ENCODE measurements around the gene TADA2A.

GRCh38 chr17:37462492-37462891 lies 55.8 kb downstream of the TADA2A start:
- no peak for TF ChIP-seq POLR2A (IDR thresholded peaks at IDR 0.05; ENCODE audit: borderline replicate concordance, extremely low read depth, insufficient read depth, insufficient read length)
- TF ChIP-seq ZBTB33 (IDR thresholded peaks at IDR 0.05; ENCODE audit: extremely low read depth, insufficient replicate concordance, low read length) = no peak
- no peak for TF ChIP-seq YY1 (IDR thresholded peaks at IDR 0.05; ENCODE audit: extremely low read depth, insufficient replicate concordance, low read depth, low read length)
- TF ChIP-seq, protein P1, sequence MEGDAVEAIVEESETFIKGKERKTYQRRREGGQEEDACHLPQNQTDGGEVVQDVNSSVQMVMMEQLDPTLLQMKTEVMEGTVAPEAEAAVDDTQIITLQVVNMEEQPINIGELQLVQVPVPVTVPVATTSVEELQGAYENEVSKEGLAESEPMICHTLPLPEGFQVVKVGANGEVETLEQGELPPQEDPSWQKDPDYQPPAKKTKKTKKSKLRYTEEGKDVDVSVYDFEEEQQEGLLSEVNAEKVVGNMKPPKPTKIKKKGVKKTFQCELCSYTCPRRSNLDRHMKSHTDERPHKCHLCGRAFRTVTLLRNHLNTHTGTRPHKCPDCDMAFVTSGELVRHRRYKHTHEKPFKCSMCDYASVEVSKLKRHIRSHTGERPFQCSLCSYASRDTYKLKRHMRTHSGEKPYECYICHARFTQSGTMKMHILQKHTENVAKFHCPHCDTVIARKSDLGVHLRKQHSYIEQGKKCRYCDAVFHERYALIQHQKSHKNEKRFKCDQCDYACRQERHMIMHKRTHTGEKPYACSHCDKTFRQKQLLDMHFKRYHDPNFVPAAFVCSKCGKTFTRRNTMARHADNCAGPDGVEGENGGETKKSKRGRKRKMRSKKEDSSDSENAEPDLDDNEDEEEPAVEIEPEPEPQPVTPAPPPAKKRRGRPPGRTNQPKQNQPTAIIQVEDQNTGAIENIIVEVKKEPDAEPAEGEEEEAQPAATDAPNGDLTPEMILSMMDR (IDR thresholded peaks at IDR 0.05 in 2 of 3, conservative IDR thresholded peaks at IDR 0.05 in 1 of 3; ENCODE audit: borderline replicate concordance in 1 of 3, insufficient read depth in 1 of 3, low read depth in 2 of 3, low read length in 2 of 3) = no peak
- TF ChIP-seq POLR2AphosphoS5 (IDR thresholded peaks at IDR 0.05; ENCODE audit: low read depth, low read length) = no peak
- no peak for TF ChIP-seq EZH2phosphoT487 (IDR thresholded peaks at IDR 0.05; ENCODE audit: borderline replicate concordance)
- TF ChIP-seq ZNF274 (IDR thresholded peaks at IDR 0.05; ENCODE audit: low read depth, low read length) = no peak
- TF ChIP-seq EZH2 (IDR thresholded peaks at IDR 0.05) = no peak
